GM19099 (cell line): ENCODE data around the gene ITPKB.
A peak's percentile ranks its signal among the peaks of the same experiment; 100 is the strongest.

Source experiments
- POLR2A ChIP-seq: IDR thresholded peaks from 3 replicates; pipeline ENCODE4 v1.6.1; 2011; ENCODE audit warnings: low read depth; ENCODE audit not compliant: insufficient read length; ENCODE audit errors: extremely low read depth

ITPKB gene

DNA sequence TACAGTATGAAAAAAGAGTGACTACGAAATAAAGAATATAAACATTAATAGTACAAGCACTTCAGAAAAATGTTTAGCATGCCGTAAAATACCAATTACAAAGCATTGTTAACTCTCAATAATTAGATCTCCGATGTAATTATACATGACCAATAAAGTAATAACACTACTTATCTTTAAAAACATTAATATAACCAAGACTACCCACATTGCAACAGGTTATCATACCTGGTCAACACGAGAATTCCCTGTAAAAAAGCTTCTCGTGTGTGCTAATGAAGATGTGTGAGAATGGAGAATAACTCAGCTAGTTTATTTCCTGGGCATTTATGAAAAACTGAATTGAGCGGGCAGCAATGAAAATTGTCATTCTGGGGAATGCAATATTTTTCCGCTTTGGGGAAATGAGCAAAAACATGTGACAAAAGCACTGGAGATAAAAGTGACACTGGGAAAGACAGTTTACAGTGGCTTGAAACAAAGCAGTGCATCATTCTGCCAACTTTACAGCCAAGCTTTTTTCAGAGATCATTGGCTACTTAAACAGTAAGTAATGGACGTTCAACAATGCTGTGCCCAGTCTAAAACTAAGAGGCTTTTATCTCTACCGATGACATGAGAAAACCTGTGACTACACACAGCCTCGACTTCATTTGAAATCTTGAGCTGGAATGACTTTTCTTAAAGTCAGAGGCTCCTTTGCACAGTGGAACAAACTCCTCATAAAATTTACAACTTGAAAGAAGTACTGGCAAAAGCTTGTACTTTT is 34.7 kb downstream of the ITPKB start:
- TF ChIP-seq POLR2A: no peak

DNA sequence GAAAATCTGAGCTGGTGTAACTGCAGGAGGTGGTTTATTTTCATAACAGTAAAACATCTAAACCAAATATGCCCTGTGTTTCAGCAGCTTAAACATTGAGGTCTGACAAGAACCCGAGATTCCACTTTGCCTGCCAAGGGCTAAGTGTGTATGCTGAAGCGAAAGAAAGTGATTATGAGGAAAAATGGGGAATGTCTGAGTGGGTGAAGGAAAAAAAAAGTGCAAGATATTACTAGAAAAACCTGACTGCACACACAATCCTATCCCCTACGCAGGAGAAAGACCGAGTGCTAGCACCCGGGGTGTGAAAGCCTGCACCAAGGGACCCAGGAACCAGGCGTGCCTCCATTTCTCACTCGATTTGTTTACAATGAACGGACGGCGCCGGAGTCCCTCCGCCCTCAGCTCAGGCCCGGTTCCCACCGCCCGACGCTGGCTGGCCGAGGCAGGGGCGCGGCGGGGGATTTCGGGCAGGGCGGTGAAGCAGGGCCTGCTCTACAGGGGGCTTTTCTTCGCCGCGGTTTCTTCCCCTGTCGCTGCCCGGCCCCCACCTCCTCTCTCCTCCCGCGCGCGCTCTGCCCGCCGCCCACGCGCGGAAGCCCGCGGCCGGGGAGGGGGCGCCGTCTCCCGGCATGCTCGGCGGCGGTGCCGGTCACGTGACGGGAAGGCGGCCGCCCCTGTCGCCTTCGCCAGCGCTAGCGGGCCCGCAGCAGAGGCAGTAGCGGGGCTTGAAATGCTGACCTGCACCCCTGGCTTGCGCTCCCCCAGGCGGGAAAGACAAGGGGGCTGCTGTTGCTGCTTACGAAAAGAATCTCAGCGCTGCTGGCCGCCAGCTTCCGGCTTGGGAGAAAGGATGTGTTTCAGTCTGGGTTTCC is 35.9 kb downstream of the ITPKB start:
- peak; percentile 87 for TF ChIP-seq POLR2A

DNA sequence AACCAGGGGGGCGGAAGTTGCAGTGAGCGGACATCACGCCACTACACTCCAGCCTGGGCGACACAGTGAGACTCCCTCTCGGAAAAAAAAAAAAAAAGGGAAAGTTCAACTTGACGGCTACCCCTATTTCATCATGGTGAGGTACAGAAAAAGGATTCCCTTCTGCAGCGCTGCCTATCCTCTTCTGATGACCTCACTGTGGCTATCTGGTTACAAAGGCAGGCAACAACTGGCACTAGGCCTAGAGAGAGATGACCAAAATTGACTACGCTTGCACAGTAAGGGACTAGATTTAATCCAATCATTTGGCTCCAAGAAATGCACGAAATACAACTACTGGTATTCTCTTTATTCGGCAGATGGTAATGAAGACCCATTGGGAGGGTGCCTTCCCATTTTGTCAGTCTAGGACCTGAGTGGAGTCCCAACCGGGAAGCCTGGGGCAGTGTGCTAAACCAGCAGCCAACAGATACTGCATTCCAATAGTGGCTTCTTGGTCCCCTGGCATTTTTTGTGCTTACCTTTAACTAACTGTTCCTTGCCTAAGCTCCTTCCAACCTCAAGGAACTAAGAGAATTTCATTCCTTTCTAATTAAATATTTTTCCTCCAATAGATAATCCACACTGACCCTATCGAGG is 36.6 kb downstream of the ITPKB start:
- TF ChIP-seq POLR2A: no peak

DNA sequence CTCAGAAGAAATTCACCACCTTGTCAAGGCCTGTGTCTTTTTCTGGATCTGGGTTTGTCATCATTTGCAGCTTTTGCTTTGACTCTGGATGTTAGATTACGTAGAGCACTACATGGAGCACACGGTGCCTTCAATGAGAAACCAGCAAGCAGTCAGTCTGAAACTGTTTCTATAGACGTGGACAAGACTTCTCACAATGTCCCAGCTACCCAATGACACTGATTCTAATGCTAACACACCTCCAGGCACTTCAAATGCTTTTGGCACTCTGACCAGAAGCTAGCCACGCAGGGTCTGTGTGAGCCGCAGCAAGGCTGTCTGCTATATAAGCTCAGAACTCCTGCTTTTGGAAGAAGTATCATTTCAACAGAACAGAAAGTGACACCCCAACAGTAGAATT is 38.2 kb downstream of the ITPKB start:
- TF ChIP-seq POLR2A: no peak

DNA sequence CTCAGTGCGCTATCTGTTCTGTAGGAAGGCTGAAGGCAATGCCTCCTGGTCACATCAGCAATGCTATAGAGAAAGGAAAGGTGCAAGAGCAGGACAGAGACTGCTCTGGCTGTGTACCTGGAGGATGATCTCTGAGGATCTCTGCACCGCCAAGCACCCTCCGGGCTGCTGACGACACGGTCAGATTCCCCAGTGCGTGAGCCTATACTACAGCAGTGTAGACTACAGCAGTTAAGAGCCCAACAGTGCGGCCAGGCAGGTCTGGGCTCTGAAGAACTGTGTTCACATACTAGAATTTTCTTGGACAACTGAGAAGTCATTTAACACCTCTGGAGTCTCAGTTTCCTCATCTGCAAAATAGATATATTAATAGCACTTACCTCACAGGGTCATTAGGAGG is 39.9 kb downstream of the ITPKB start:
- TF ChIP-seq POLR2A: no peak

DNA sequence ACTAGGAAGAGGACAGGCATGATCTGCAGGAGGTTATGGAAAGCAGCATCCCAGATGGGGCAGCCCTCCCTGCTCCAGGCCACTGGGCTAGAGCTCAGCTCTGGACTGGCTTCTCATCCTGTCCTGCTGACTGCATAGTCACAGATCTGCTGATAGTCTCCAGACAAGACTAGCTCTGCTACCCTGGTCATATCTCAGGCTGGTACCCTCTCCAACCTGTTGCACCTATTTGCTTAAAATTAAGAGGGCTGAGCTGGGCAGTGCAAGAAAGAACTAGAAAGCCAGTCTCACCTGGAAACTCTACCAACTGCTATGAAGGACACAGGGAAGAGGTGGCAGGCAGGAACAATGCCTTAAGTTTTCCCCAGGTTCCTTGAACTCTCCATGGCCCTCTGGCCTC is 40.4 kb downstream of the ITPKB start:
- TF ChIP-seq POLR2A: no peak

DNA sequence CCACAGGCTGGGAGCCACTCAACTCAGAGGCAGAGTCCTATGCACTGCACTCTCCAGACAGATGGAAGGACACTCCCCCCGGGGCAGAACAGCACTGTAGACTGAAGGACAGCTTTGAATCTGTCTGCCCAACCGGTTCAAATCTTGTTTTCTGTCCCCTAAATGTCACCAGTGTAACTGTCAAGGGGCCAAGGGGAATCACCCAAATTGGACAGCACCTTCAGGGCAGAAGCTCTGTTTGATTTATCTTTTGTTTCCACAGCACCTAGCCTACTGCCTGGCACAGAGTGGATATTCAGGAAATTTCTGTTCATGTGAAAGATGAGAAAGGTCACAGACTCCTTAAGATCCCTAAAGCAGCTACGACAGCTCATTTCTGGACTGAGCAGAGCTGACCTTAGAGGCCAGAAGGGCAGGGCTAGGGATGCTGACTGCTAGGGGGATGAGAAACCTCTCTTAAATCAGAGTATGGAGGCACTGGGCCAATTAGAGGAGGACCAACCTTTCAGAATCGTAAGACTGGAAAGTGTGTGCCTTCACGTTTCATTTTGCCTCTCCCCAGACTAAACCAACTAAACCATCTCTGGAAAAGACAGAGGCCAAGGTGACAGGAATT is 41.0 kb downstream of the ITPKB start:
- no peak for TF ChIP-seq POLR2A

DNA sequence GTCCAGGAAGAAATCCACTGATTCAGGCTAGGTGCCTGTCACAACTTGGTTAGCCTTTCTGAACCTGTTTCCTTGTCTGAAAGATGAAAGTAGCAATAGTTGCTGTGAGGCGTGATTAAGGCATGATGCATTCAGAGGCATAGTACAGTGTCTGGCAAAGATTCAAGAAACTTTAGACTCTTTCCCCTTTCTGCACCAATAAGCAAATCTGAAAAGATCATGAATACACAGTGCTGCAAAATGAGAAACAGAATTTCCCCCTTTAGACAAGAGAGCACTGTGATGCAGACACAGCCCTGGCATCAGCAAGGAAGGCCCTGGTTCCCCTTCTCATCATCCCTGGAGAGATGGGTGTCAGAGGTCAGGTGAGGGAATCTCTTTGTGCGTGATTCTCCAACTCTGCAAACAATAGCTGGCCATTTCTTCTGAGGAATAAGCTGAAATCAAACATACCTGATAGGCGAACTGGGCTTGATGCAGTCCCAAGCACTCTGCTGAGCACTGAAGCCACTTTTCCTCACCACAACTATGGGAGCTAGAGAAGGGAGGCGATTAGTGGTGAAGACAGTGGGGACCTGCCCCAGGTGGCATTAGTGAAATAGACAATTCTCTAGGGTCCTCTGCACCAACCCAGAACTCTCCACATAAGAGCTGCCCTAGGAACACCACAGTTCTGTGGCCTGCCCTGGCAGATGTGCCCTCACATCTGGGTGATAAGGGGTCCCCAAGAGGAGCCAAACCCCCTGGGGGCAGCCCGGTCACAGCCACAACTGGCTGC is 41.7 kb downstream of the ITPKB start:
- TF ChIP-seq POLR2A: no peak

DNA sequence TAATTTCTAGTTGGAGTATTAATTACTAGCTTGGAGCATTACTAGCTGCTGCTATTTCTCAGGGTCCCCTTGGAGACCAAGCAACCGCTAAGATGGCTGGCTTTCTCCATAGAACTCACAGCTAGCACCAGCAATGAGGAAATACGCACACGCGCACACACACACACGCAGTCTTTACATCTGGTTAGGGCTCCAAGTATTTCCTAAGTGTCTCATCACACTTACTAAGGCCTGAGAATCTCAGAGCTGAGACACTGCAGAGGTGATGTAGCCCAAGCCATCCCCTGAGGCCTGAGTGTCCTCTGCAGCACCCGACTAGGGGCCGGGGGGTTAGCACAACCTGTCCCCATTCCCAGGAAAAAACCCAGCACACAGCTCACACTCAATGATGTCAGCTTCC is 42.5 kb downstream of the ITPKB start:
- no peak for TF ChIP-seq POLR2A

DNA sequence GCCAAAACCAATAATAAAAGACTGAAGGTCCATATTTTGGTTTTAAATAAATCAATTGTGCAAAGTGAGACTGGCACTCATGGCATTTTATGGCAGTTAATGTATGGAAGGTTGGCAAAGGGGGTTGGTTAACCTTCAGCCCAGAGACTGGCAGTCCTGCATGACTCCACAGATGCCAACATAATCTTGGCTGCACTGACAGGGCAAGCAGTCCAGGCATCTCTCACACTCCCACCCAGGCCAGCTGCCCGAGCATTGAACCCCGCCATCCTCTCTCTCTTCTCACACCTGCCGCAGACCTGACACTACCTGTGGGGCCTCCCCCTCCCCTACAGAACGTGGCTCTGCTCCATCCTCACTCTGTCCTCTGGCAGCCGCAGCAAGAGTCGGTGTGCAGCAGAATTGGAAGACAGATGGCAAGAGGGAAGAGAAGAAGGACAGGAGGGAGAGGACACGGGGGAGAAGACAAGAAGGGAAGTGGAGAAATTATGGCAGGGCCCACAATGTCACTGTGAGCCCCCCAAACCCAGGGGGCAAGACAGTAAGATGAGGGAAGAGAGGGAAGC is 43.7 kb downstream of the ITPKB start:
- no peak for TF ChIP-seq POLR2A

DNA sequence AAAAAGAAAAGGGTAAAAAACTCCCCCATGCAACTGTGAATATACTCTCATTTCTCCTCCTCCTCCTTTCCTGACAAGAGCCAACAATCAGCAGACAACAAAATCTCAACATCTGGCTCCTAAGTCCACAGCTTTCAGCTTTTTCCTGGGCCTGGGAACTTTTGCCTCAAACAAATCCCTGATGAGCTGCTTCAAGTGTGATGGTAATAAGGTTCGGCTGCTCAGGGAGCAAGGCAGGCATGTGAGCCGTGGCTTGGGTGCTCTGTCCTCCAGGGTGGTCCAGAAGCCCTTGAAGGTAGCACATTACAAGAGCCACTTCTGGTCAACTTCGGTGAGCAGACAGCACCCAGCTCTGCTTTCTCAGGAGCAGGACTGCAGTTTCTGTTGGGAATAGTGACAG is 46.3 kb downstream of the ITPKB start:
- TF ChIP-seq POLR2A: no peak

DNA sequence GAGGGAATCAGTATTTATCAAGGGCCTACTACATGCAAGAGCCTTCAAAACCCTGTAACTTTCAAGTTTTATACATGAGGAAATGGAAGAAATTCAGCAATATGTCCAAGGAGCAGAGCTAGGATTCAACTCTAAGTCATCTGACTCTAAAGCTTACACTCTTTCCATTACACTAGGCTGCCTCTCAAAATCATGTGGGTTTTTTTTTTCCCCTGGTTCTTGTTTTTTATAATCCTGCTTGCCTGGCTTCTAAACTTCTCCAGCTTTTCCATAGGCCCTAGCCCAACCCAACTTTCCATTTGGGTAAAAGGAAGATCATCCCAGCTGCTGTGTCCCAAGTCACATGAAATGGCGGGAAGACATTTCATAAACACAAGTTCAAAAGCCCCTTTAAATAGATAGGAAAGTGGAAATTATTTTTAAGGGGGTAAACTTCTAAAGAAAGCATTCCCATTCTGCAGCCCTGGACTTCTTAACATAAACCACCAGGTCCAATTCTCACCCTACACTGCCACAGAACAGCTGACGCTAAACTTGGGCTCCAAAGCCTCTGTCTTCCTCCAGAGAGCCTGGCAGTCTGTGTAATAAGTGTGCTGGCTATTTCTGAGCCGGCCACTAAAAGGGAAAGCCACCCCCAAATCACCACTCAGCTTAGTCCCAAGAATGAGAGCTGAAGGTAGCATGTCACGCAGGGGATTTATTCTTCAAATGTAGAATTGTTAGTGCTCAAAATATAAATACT is 46.9 kb downstream of the ITPKB start:
- no peak for TF ChIP-seq POLR2A

DNA sequence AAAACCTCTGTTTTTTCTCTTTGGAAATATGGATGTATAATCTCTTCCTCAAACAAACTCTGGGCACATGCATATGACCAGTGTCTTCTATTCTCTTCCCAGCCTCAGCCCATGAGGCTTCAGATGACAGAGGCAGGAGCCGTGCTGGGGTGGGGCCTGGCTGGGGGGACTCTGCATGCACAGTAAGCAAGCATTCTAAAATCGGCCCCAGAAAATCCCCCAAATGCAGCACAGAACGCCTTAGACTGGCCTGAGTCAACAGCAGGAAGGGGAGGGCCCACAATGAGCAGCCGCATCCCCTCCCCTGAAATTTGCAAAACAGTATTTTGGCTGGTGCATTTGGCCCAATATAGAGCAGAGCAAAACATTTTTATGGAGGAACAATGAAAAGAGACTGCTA is 47.8 kb downstream of the ITPKB start:
- no peak for TF ChIP-seq POLR2A
